ENCODE measurements around the gene DCHS1. TPM values are rescaled to one million over a fixed set of nuclear protein-coding genes. Genes with fewer than 3 reads are reported as not detected.

The DCHS1 gene
- total RNA-seq, 3 donors from 2014 or later (not counting 1 experiment from before 2014, with no cell fraction given), result 0.49 to 1.0 (median 0.83) TPM

DNA sequence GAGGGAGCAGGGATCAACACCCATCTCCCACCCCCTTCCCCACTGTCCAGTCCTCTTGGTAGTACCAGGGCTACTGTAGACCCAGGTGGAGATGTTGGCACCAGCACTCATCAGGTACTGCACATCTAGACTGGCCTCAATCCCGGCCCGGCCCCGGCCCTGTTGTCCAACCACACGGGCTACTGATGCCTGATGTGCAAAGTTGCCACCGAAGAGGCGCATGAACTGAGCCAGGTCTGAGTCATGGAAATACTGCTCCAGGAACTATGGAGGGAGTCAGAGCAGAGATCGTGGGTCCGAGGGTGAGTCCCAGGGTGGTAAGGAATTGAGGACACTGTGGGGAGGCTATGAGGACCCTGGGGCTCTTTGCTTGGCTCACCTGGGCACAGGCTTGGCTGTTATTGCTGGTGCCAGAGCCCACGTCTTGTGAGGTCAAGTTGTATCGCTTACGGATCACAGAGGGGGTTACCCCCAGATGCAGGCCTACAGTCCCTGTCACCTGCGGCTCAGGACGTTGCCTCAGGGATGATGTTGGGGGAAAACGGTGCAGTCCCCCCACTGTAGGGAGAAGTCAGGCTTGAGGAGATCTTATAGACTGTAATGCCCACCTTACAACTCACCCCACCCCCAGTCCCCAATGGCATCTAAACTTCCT is 38.9 kb downstream of the DCHS1 start:
- H3K4me1 Mint-ChIP-seq, result peaks cover 0 to 8% of the 10 kb centered on the region in 2 donors
- no peaks in the 10 kb centered on the region for H3K9me3 ChIP-seq (ENCODE audit: control insufficient read depth, insufficient read depth, low read length)
- no peaks in the 10 kb centered on the region for H3K36me3 Mint-ChIP-seq
- no peaks in the 10 kb centered on the region for H3K27me3 Mint-ChIP-seq (ENCODE audit: low read depth in 2 of 2)
- peaks cover 24% of the 10 kb centered on the region for H3K36me3 ChIP-seq (ENCODE audit: control insufficient read depth, insufficient read depth, low read length)
- 97% methylated on average over 13 of the region's 14 CpGs for WGBS (ENCODE audit: insufficient coverage)
- TF ChIP-seq CTCF (IDR thresholded peaks at IDR 0.05), result no peak
- no peaks in the 10 kb centered on the region for H3K9me3 Mint-ChIP-seq
- DNase-seq (no peak), ATAC-seq (no peak)
- H3K4me1 ChIP-seq (ENCODE audit: control insufficient read depth, insufficient read depth, low read length), result peaks cover 36% of the 10 kb centered on the region
- intact Hi-C loops (cut with micrococcal nuclease), result loop anchor here (5.0 to 10.0 kb wide), 2 partner anchors 51 to 222 kb away; partner anchors contain the start of gene SMPD1
- H3K4me3 ChIP-seq (ENCODE audit: low read length), result no peak overlapping the region
- no peak overlapping the region for H3K27ac Mint-ChIP-seq
- H3K4me3 Mint-ChIP-seq, result peak overlapping the region; percentile 51
- H3K27me3 ChIP-seq (ENCODE audit: control insufficient read depth, insufficient read depth, low read length), result no peaks in the 10 kb centered on the region
- H3K27ac ChIP-seq (ENCODE audit: low read length), result no peak overlapping the region

DNA sequence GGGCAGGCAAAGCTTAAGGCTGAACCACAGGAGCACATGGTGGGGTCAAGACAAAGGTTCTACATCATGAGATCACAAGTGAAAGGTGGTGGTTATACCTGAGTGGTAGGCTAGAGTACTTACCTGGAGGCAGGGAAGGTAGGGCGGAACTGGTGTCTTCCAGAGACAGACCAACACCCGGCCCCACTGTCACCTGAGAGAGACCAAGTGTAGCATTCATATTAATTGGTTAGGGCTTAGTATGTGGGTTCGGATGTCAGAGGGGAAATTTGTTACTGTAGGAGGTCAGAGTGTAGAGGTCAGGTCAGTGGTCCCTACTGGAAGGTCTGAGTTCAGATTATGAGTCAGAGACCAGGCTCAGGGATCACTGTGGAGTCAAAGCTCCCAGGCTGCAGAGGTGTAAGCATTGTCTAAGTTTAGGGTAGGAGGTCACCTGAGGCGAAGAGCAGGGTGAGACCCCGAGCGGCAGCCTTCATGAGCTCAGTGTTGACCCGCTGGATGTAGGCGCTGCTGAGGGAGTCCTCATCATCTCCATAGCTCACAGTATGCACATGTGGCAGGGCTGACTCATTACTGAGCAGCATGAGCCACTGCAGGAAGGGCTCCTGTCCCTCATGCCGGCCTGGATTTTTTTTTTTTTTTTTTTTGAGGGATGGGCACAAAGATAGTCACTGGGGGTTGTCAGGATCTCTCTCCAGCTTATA is 39.6 kb downstream of the DCHS1 start:
- Mint-ChIP-seq H3K9me3 (no peaks in the 10 kb centered on the region), H3K27ac (peak overlapping the region in 1 of 2 donors; percentile 26), H3K36me3 (no peaks in the 10 kb centered on the region), H3K27me3 (ENCODE audit: low read depth in 2 of 2) (no peaks in the 10 kb centered on the region), H3K4me3 (peak overlapping the region; percentile 21), H3K4me1 (peaks cover 6 to 13% of the 10 kb centered on the region in 2 donors)
- DNase-seq, result no peak
- WGBS (ENCODE audit: insufficient coverage), result 97% methylated on average over 9 of the region's 9 CpGs
- no peaks in the 10 kb centered on the region for H3K9me3 ChIP-seq (ENCODE audit: control insufficient read depth, insufficient read depth, low read length)
- H3K4me1 ChIP-seq (ENCODE audit: control insufficient read depth, insufficient read depth, low read length), result peaks cover 43% of the 10 kb centered on the region
- H3K36me3 ChIP-seq (ENCODE audit: control insufficient read depth, insufficient read depth, low read length), result peaks cover 26% of the 10 kb centered on the region
- intact Hi-C loops (cut with micrococcal nuclease), result loop anchor here (5.0 to 10.0 kb wide), 2 partner anchors 51 to 221 kb away; partner anchors contain the start of gene SMPD1
- no peak overlapping the region for H3K4me3 ChIP-seq (ENCODE audit: low read length)
- no peak for ATAC-seq
- no peaks in the 10 kb centered on the region for H3K27me3 ChIP-seq (ENCODE audit: control insufficient read depth, insufficient read depth, low read length)
- TF ChIP-seq CTCF (IDR thresholded peaks at IDR 0.05), result no peak
- H3K27ac ChIP-seq (ENCODE audit: low read length), result no peak overlapping the region

GRCh38 chr11:6615046-6615445 is 40.6 kb downstream of the DCHS1 start:
- Histone ChIP-seq H3K27ac (ENCODE audit: low read length) (no peak overlapping the region), H3K4me1 (ENCODE audit: control insufficient read depth, insufficient read depth, low read length) (peaks cover 50% of the 10 kb centered on the region), H3K9me3 (ENCODE audit: control insufficient read depth, insufficient read depth, low read length) (no peaks in the 10 kb centered on the region), H3K4me3 (ENCODE audit: low read length) (no peak overlapping the region), H3K27me3 (ENCODE audit: control insufficient read depth, insufficient read depth, low read length) (no peaks in the 10 kb centered on the region), H3K36me3 (ENCODE audit: control insufficient read depth, insufficient read depth, low read length) (peaks cover 36% of the 10 kb centered on the region)
- WGBS (ENCODE audit: insufficient coverage), result 100% methylated on average over 4 of the region's 5 CpGs
- Mint-ChIP-seq H3K27ac (no peak overlapping the region), H3K4me3 (no peak overlapping the region), H3K9me3 (no peaks in the 10 kb centered on the region), H3K36me3 (no peaks in the 10 kb centered on the region), H3K27me3 (ENCODE audit: low read depth in 2 of 2) (no peaks in the 10 kb centered on the region), H3K4me1 (peaks cover 14 to 22% of the 10 kb centered on the region in 2 donors)
- intact Hi-C loops (cut with micrococcal nuclease), result loop anchor here (5.0 to 10.0 kb wide), 2 partner anchors 52 to 220 kb away; partner anchors contain the start of gene SMPD1
- no peak for ATAC-seq
- TF ChIP-seq CTCF (IDR thresholded peaks at IDR 0.05), result no peak
- no peak for DNase-seq

All from natural killer cell (primary cell).